ENCODE results near the gene MTARC1. TPM values are rescaled to one million over a fixed set of nuclear protein-coding genes. Genes with fewer than 3 reads are reported as not detected.
A peak's percentile ranks its signal among the peaks of the same experiment; 100 is the strongest.

MTARC1 gene
- polyA plus RNA-seq, 1 donor (not counting 4 experiments of a cell fraction or from before 2014, with no cell fraction given): 2.1 TPM

GRCh38 chr1:220808345-220809186 lies 21.9 kb downstream of the MTARC1 start:
- Histone ChIP-seq H2AFZ (ENCODE audit: control insufficient read depth, low read length) (no peak overlapping the region), H3K9me1 (ENCODE audit: control insufficient read depth, extremely low read depth, insufficient read depth, low read length) (no peaks in the 10 kb centered on the region), H3K36me3 (ENCODE audit: control insufficient read depth in 2 of 2, extremely low read depth in 1 of 2, insufficient read depth in 2 of 2, low read length in 2 of 2) (no peaks in the 10 kb centered on the region), H3K27ac (ENCODE audit: control insufficient read depth, insufficient read depth, low read length) (no peak overlapping the region), H3K4me1 (ENCODE audit: control insufficient read depth, extremely low read depth, insufficient read depth, low read length) (peaks cover 10% of the 10 kb centered on the region), H3K4me2 (ENCODE audit: control insufficient read depth, extremely low read depth, insufficient read depth, low read depth, low read length) (no peak overlapping the region), H4K20me1 (ENCODE audit: control insufficient read depth, extremely low read depth, insufficient read depth, low read length) (no peaks in the 10 kb centered on the region), H3K79me2 (ENCODE audit: control insufficient read depth, insufficient read depth, low read length) (no peaks in the 10 kb centered on the region), H3K27me3 (ENCODE audit: control insufficient read depth, extremely low read depth, insufficient read depth, low read length) (peaks cover 3% of the 10 kb centered on the region), H3K9ac (ENCODE audit: control insufficient read depth, extremely low read depth, insufficient read depth, low read length) (no peak overlapping the region), H3K4me3 (ENCODE audit: control insufficient read depth in 2 of 3, extremely low read depth in 1 of 3, insufficient read depth in 2 of 3, low read depth in 1 of 3, low read length in 3 of 3) (no peak overlapping the region), H3K9me3 (ENCODE audit: control insufficient read depth, low read depth, low read length) (no peaks in the 10 kb centered on the region)
- TF ChIP-seq EZH2 (IDR thresholded peaks at IDR 0.05; ENCODE audit: low read length): no peak
- TF ChIP-seq CTCF (optimal IDR thresholded peaks at IDR 0.05 in 1 of 3, IDR thresholded peaks at IDR 0.05 in 1 of 3, conservative IDR thresholded peaks at IDR 0.05 in 1 of 3; ENCODE audit: extremely low read depth in 1 of 3, insufficient read depth in 2 of 3, low read length in 3 of 3): no peak
- dilution Hi-C loops (cut with MboI; ENCODE audit: extremely low pct_ligation_motif_present, low sequenced_read_pairs): no loop called here
- FAIRE-seq (no peak), DNase-seq (ENCODE audit: low read depth, low spot score) (peak; percentile 5)

- H3K79me2 ChIP-seq (ENCODE audit: control insufficient read depth, insufficient read depth, low read length): no peaks in the 10 kb centered on the region
- H3K9me3 ChIP-seq (ENCODE audit: control insufficient read depth, low read depth, low read length): no peaks in the 10 kb centered on the region
- FAIRE-seq (no peak), DNase-seq (ENCODE audit: low read depth, low spot score) (no peak)
- H3K36me3 ChIP-seq (ENCODE audit: control insufficient read depth in 2 of 2, extremely low read depth in 1 of 2, insufficient read depth in 2 of 2, low read length in 2 of 2): no peaks in the 10 kb centered on the region
- peaks cover 10% of the 10 kb centered on the region for H3K4me1 ChIP-seq (ENCODE audit: control insufficient read depth, extremely low read depth, insufficient read depth, low read length)
- no peak overlapping the region for H3K4me3 ChIP-seq (ENCODE audit: control insufficient read depth in 2 of 3, extremely low read depth in 1 of 3, insufficient read depth in 2 of 3, low read depth in 1 of 3, low read length in 3 of 3)
- H3K9me1 ChIP-seq (ENCODE audit: control insufficient read depth, extremely low read depth, insufficient read depth, low read length): no peaks in the 10 kb centered on the region
- TF ChIP-seq EZH2 (IDR thresholded peaks at IDR 0.05; ENCODE audit: low read length): no peak
- TF ChIP-seq CTCF (optimal IDR thresholded peaks at IDR 0.05 in 1 of 3, IDR thresholded peaks at IDR 0.05 in 1 of 3, conservative IDR thresholded peaks at IDR 0.05 in 1 of 3; ENCODE audit: extremely low read depth in 1 of 3, insufficient read depth in 2 of 3, low read length in 3 of 3): no peak
- no peak overlapping the region for H3K27ac ChIP-seq (ENCODE audit: control insufficient read depth, insufficient read depth, low read length)
- H3K9ac ChIP-seq (ENCODE audit: control insufficient read depth, extremely low read depth, insufficient read depth, low read length): no peak overlapping the region
- dilution Hi-C loops (cut with MboI; ENCODE audit: extremely low pct_ligation_motif_present, low sequenced_read_pairs): no loop called here
- no peak overlapping the region for H3K4me2 ChIP-seq (ENCODE audit: control insufficient read depth, extremely low read depth, insufficient read depth, low read depth, low read length)
- peaks cover 3% of the 10 kb centered on the region for H3K27me3 ChIP-seq (ENCODE audit: control insufficient read depth, extremely low read depth, insufficient read depth, low read length)
- H4K20me1 ChIP-seq (ENCODE audit: control insufficient read depth, extremely low read depth, insufficient read depth, low read length): no peaks in the 10 kb centered on the region
- no peak overlapping the region for H2AFZ ChIP-seq (ENCODE audit: control insufficient read depth, low read length)
Observed at GRCh38 chr1:220809187-220809550, 22.5 kb downstream of the MTARC1 start.

Data from keratinocyte (primary cell).